Measurements from ENCODE around the gene PDE7B.

PDE7B gene

DNA sequence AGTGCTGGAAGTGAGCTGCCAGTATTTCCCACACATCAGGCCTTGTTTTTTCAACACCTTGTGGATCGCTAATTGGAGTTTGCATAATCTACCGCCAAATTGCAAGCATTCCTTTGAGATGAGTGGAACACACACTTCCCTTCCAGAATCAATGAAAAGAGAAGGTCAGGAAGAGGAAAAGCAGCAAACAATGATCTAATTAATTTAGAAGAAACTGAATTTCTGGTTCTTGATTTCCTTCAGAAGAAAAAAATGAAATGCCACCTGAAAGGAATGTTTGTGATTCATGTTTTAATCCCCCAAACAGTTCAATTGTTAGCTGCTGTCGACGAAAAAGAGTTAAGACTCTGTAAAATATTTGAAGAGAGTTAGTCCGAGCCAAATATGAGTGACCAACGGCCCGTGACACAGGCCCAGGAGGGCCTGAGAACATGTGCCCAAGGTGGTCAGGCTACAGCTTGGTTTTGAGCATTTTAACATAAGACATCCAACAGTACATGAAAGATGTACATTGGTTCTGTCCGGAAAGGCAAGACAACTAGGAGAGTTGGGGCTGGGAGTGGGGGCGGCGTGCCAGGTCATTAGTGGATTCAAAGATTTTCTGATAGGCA is 216.3 kb downstream of the PDE7B start:
- no peaks in the 10 kb centered on the region for H3K36me3 ChIP-seq (ENCODE audit: control insufficient read depth in 1 of 2, insufficient read depth in 2 of 2, low read length in 2 of 2)
- no peaks in the 10 kb centered on the region for H3K9me3 ChIP-seq (ENCODE audit: control insufficient read depth in 1 of 2, low read length in 2 of 2)
- H3K27me3 ChIP-seq (ENCODE audit: control insufficient read depth in 1 of 2, insufficient read depth in 2 of 2, low read length in 2 of 2): no peaks in the 10 kb centered on the region
- H3K4me1 ChIP-seq (ENCODE audit: control insufficient read depth in 1 of 2, insufficient read depth in 2 of 2, low read length in 2 of 2): no peaks in the 10 kb centered on the region
- H3K27ac ChIP-seq (ENCODE audit: low read depth, low read length): no peak overlapping the region
- H3K4me3 ChIP-seq (ENCODE audit: low read depth in 1 of 2, low read length in 2 of 2): no peak overlapping the region
- H3K9ac ChIP-seq (ENCODE audit: low read depth in 1 of 2, low read length in 2 of 2): no peak overlapping the region

DNA sequence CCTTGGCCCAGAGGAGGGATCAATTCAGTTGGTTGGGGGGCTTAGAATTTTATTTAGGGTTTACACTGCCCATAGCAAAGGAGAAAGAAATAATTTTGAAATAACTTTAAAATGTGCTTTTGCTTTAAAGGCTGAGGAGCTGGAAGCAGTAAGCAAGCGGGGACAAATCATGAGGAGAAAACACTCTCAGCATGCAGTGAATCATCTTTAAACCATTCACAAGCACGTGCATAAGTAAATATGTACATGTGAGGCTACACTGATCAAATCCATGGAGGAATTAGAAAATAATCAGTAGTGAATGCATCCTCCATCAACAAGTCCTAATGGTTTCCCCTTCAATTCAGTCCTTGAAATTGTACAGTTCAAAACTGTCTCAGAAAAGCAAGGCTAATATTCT is 217.6 kb downstream of the PDE7B start:
- Histone ChIP-seq H3K36me3 (ENCODE audit: control insufficient read depth in 1 of 2, insufficient read depth in 2 of 2, low read length in 2 of 2) (no peaks in the 10 kb centered on the region), H3K9me3 (ENCODE audit: control insufficient read depth in 1 of 2, low read length in 2 of 2) (no peaks in the 10 kb centered on the region), H3K27ac (ENCODE audit: low read depth, low read length) (no peak overlapping the region), H3K27me3 (ENCODE audit: control insufficient read depth in 1 of 2, insufficient read depth in 2 of 2, low read length in 2 of 2) (no peaks in the 10 kb centered on the region), H3K9ac (ENCODE audit: low read depth in 1 of 2, low read length in 2 of 2) (no peak overlapping the region), H3K4me1 (ENCODE audit: control insufficient read depth in 1 of 2, insufficient read depth in 2 of 2, low read length in 2 of 2) (no peaks in the 10 kb centered on the region), H3K4me3 (ENCODE audit: low read depth in 1 of 2, low read length in 2 of 2) (no peak overlapping the region)

DNA sequence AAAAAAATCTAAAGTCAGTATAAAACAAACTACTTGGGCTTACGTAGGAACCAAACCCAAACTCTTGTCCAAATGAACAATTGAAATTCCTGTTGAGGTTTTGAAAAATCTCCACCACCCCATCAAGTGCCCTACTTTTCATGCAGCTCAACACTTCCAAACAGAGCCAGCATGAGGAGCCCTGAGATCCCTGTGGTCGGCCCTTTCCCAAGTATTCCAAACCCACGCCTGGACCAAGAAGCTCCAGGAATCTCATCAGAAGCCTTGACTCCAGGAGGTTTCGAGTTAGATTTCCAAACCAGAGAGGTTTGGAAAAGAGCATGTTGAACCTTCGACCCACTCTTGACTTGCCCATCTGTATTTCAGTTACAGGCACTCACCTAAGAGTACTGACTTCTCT is 219.3 kb downstream of the PDE7B start:
- no peaks in the 10 kb centered on the region for H3K36me3 ChIP-seq (ENCODE audit: control insufficient read depth in 1 of 2, insufficient read depth in 2 of 2, low read length in 2 of 2)
- no peaks in the 10 kb centered on the region for H3K4me1 ChIP-seq (ENCODE audit: control insufficient read depth in 1 of 2, insufficient read depth in 2 of 2, low read length in 2 of 2)
- H3K27me3 ChIP-seq (ENCODE audit: control insufficient read depth in 1 of 2, insufficient read depth in 2 of 2, low read length in 2 of 2): no peaks in the 10 kb centered on the region
- H3K9me3 ChIP-seq (ENCODE audit: control insufficient read depth in 1 of 2, low read length in 2 of 2): no peaks in the 10 kb centered on the region
- no peak overlapping the region for H3K27ac ChIP-seq (ENCODE audit: low read depth, low read length)
- H3K9ac ChIP-seq (ENCODE audit: low read depth in 1 of 2, low read length in 2 of 2): no peak overlapping the region
- no peak overlapping the region for H3K4me3 ChIP-seq (ENCODE audit: low read depth in 1 of 2, low read length in 2 of 2)

DNA sequence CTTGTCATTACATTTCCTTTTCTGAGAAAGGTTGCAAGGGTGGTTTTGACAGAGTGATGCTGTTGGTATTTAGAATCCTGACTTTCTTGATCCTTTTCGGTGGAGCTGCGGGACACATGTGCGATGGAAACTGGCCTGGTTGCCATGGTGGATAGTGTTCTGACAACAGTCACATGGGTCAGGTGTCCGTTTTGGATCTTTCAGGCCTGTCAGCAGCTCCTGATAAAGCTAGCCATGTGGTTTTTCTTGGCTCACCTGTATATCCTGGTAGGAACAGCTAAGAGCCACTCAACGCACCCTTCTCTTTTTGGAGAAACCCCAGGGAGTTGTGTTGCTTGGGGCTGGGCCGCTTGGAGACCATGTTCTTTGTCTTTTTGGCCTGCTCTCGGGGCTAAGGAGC is 221.2 kb downstream of the PDE7B start:
- no peak overlapping the region for H3K9ac ChIP-seq (ENCODE audit: low read depth in 1 of 2, low read length in 2 of 2)
- no peaks in the 10 kb centered on the region for H3K9me3 ChIP-seq (ENCODE audit: control insufficient read depth in 1 of 2, low read length in 2 of 2)
- H3K27me3 ChIP-seq (ENCODE audit: control insufficient read depth in 1 of 2, insufficient read depth in 2 of 2, low read length in 2 of 2): no peaks in the 10 kb centered on the region
- no peak overlapping the region for H3K4me3 ChIP-seq (ENCODE audit: low read depth in 1 of 2, low read length in 2 of 2)
- H3K36me3 ChIP-seq (ENCODE audit: control insufficient read depth in 1 of 2, insufficient read depth in 2 of 2, low read length in 2 of 2): no peaks in the 10 kb centered on the region
- no peak overlapping the region for H3K27ac ChIP-seq (ENCODE audit: low read depth, low read length)
- no peaks in the 10 kb centered on the region for H3K4me1 ChIP-seq (ENCODE audit: control insufficient read depth in 1 of 2, insufficient read depth in 2 of 2, low read length in 2 of 2)

DNA sequence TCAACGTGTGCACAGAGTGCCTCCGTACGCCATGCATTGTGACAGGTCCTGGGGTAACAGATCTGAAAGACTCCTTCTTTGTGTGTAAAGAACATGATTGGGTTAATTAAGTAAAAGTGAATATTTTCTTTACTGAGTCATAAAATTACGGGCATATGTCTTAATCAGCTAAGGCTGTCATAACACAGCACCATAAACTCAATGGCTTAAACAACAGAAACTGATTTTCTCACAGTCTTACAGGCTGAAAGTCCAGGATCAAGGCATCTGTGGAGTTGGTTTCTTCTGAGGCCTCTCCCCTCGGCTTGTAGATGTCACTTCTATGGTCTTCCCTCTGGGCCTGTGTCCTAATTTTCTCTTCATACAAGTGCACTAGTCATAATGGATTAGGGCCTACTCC is 221.7 kb downstream of the PDE7B start:
- no peak overlapping the region for H3K4me3 ChIP-seq (ENCODE audit: low read depth in 1 of 2, low read length in 2 of 2)
- no peaks in the 10 kb centered on the region for H3K27me3 ChIP-seq (ENCODE audit: control insufficient read depth in 1 of 2, insufficient read depth in 2 of 2, low read length in 2 of 2)
- H3K4me1 ChIP-seq (ENCODE audit: control insufficient read depth in 1 of 2, insufficient read depth in 2 of 2, low read length in 2 of 2): no peaks in the 10 kb centered on the region
- no peaks in the 10 kb centered on the region for H3K36me3 ChIP-seq (ENCODE audit: control insufficient read depth in 1 of 2, insufficient read depth in 2 of 2, low read length in 2 of 2)
- H3K27ac ChIP-seq (ENCODE audit: low read depth, low read length): no peak overlapping the region
- no peaks in the 10 kb centered on the region for H3K9me3 ChIP-seq (ENCODE audit: control insufficient read depth in 1 of 2, low read length in 2 of 2)
- no peak overlapping the region for H3K9ac ChIP-seq (ENCODE audit: low read depth in 1 of 2, low read length in 2 of 2)

DNA sequence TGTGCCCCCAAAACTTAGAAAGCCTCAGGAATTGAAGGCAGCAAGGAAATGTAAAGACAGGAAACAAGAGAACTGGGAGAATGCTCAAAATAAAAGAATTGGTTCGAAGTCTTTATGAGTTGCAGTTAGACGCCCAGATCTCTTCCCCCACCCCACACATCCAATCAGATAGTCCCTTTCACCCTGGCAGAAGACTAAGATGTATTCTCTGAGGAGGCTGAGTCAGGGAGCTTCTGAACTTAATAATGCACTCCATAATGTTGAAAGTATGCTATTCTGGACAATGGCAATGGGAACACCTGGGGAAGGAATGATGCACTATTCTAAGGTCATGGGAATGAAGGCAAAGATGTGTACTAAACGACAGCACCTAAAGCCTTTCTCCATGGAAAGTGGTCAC is 225.0 kb downstream of the PDE7B start:
- Histone ChIP-seq H3K27ac (ENCODE audit: low read depth, low read length) (no peak overlapping the region), H3K9ac (ENCODE audit: low read depth in 1 of 2, low read length in 2 of 2) (no peak overlapping the region), H3K9me3 (ENCODE audit: control insufficient read depth in 1 of 2, low read length in 2 of 2) (no peaks in the 10 kb centered on the region), H3K4me3 (ENCODE audit: low read depth in 1 of 2, low read length in 2 of 2) (no peak overlapping the region), H3K36me3 (ENCODE audit: control insufficient read depth in 1 of 2, insufficient read depth in 2 of 2, low read length in 2 of 2) (no peaks in the 10 kb centered on the region), H3K27me3 (ENCODE audit: control insufficient read depth in 1 of 2, insufficient read depth in 2 of 2, low read length in 2 of 2) (no peaks in the 10 kb centered on the region), H3K4me1 (ENCODE audit: control insufficient read depth in 1 of 2, insufficient read depth in 2 of 2, low read length in 2 of 2) (no peaks in the 10 kb centered on the region)

DNA sequence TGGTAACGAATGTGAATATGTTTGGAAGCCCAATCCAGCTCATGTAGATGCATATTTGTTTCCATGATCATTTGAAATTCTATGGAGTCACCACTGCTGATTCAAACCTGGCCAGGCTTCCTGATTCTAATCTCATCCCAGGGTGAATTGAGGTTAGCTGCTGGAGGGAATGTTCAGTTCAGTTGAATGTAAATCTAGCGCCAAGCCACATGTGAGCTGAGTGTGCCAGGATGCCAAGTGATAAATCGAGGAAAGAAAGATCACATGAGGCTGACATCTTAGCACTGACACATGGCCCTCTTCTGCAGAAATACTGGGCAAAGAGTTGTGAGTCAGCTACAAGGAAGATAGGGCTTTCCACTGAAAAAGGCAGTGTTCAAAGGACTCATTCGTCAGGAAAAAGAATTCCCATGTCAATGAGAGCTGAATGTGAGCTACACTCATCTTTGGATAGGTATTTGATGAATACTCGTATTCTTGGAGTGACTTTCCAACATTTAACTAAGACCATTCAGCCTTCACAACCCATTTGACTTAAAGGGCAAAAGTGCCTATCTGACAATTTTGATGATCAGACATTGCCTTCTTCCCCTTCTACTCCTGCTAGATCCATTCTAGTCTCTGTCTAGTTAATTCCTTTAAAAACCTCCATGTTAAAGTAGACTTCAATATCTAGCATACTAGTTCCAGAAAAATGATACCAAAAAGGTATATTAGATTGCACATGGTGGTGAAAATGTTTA is 226.5 kb downstream of the PDE7B start:
- Histone ChIP-seq H3K4me1 (ENCODE audit: control insufficient read depth in 1 of 2, insufficient read depth in 2 of 2, low read length in 2 of 2) (no peaks in the 10 kb centered on the region), H3K4me3 (ENCODE audit: low read depth in 1 of 2, low read length in 2 of 2) (no peak overlapping the region), H3K27me3 (ENCODE audit: control insufficient read depth in 1 of 2, insufficient read depth in 2 of 2, low read length in 2 of 2) (no peaks in the 10 kb centered on the region), H3K9ac (ENCODE audit: low read depth in 1 of 2, low read length in 2 of 2) (no peak overlapping the region), H3K27ac (ENCODE audit: low read depth, low read length) (no peak overlapping the region), H3K9me3 (ENCODE audit: control insufficient read depth in 1 of 2, low read length in 2 of 2) (no peaks in the 10 kb centered on the region), H3K36me3 (ENCODE audit: control insufficient read depth in 1 of 2, insufficient read depth in 2 of 2, low read length in 2 of 2) (no peaks in the 10 kb centered on the region)

DNA sequence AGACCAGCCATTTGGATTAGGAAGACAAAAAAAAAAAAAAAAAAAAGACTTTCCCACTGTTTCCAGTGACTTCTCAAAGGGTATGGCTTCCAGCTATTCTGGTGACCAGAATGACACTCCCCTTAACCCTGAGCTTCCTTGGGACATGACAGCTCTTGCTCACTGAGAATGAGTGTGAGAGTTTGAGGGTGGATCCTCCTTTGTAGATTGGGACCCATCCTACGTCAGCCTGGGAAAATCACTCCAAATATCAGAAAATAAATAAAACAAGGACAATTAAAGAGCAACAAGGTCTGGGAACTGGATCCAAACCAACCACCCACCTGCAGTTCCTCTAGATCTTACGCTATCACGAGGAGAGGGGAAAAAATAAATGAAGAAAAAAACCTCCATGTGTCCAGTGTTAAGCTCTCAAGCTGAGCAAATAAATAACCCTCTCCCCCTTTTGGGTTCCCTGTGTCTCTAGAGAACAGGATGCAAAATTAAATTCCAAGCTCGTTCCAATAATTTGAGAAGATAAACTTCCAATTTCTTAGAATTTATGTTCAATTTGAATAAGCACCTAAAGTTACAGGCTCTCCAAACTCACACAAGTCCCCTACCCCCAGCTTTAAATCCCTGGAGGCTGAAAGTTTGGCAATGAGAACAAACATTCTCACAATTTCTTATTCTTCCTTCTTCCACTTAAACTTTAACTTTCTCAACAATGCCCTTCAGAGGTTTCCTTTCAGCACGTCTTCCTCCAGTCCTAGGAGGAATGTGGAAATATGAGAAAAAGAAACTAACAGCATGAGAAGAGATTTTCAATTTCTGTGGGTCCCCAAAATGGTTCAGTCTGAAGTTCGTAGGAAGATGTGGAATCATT is 228.4 kb downstream of the PDE7B start:
- H3K4me3 ChIP-seq (ENCODE audit: low read depth in 1 of 2, low read length in 2 of 2): no peak overlapping the region
- no peak overlapping the region for H3K9ac ChIP-seq (ENCODE audit: low read depth in 1 of 2, low read length in 2 of 2)
- H3K9me3 ChIP-seq (ENCODE audit: control insufficient read depth in 1 of 2, low read length in 2 of 2): no peaks in the 10 kb centered on the region
- no peaks in the 10 kb centered on the region for H3K36me3 ChIP-seq (ENCODE audit: control insufficient read depth in 1 of 2, insufficient read depth in 2 of 2, low read length in 2 of 2)
- H3K4me1 ChIP-seq (ENCODE audit: control insufficient read depth in 1 of 2, insufficient read depth in 2 of 2, low read length in 2 of 2): no peaks in the 10 kb centered on the region
- no peaks in the 10 kb centered on the region for H3K27me3 ChIP-seq (ENCODE audit: control insufficient read depth in 1 of 2, insufficient read depth in 2 of 2, low read length in 2 of 2)
- no peak overlapping the region for H3K27ac ChIP-seq (ENCODE audit: low read depth, low read length)

DNA sequence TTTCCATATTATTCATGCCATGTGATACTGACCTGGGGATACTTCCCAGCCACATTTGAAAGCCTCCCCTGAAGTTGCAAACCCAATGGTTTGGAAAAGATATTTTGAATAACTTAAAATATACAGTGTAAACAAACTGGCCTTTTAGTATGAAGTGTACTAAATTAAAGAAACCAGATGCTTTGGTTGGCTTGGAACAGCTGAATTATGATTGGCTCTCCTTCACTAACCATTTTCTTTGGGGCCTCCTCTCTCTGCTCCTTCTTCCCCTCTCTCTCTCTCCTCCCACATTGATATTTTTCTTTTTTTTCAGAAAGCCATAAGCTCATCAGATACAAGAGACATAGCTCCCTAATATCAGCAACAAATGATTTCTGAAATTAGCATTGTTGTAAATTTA is 232.0 kb downstream of the PDE7B start:
- Histone ChIP-seq H3K36me3 (ENCODE audit: control insufficient read depth in 1 of 2, insufficient read depth in 2 of 2, low read length in 2 of 2) (no peaks in the 10 kb centered on the region), H3K27me3 (ENCODE audit: control insufficient read depth in 1 of 2, insufficient read depth in 2 of 2, low read length in 2 of 2) (no peaks in the 10 kb centered on the region), H3K9ac (ENCODE audit: low read depth in 1 of 2, low read length in 2 of 2) (no peak overlapping the region), H3K4me1 (ENCODE audit: control insufficient read depth in 1 of 2, insufficient read depth in 2 of 2, low read length in 2 of 2) (no peaks in the 10 kb centered on the region), H3K4me3 (ENCODE audit: low read depth in 1 of 2, low read length in 2 of 2) (no peak overlapping the region), H3K27ac (ENCODE audit: low read depth, low read length) (no peak overlapping the region), H3K9me3 (ENCODE audit: control insufficient read depth in 1 of 2, low read length in 2 of 2) (no peaks in the 10 kb centered on the region)

DNA sequence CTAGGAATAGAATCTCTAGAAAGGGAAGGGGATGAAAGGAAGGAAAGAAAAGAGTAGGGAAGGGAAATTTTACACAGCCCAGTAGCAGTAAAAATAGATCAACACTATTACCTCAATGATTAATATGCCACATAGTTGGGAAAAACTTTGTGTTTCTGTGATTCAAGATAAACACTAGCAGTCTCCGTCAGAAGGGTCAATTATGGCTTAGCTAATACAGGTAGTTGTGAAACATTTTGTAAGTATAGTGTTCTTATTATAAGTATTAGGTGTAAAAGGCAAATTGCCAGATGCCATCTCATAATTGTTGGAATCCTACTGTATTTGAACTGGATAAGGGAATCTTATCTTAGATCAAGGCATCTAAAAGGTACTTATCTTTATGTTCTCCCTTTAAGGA is 232.9 kb downstream of the PDE7B start:
- Histone ChIP-seq H3K27me3 (ENCODE audit: control insufficient read depth in 1 of 2, insufficient read depth in 2 of 2, low read length in 2 of 2) (no peaks in the 10 kb centered on the region), H3K4me1 (ENCODE audit: control insufficient read depth in 1 of 2, insufficient read depth in 2 of 2, low read length in 2 of 2) (no peaks in the 10 kb centered on the region), H3K9ac (ENCODE audit: low read depth in 1 of 2, low read length in 2 of 2) (no peak overlapping the region), H3K4me3 (ENCODE audit: low read depth in 1 of 2, low read length in 2 of 2) (no peak overlapping the region), H3K27ac (ENCODE audit: low read depth, low read length) (no peak overlapping the region), H3K9me3 (ENCODE audit: control insufficient read depth in 1 of 2, low read length in 2 of 2) (no peaks in the 10 kb centered on the region), H3K36me3 (ENCODE audit: control insufficient read depth in 1 of 2, insufficient read depth in 2 of 2, low read length in 2 of 2) (no peaks in the 10 kb centered on the region)

Measured in duodenal mucosa (tissue), 2 donors.